DND-41 (cell line): ENCODE measurements around the gene PAMR1.

Experiments
- ATAC-seq: fragments of 200-7000 bp; cut with Tn5 transposase; 3 replicates; pipeline ENCODE4 v1.9.1; 2021; ENCODE audit warnings: low read depth; ENCODE audit not compliant: insufficient read depth
- DNase-seq: peaks from one replicate; pipeline ENCODE4 v3.0.0-alpha.2; 2020
- H2AFZ ChIP-seq: 2 replicates; pipeline ENCODE4 v1.6.0; 2012; ENCODE audit warnings: low read depth, low read length
- H3K27ac ChIP-seq: 2 replicates; pipeline ENCODE4 v1.5.1; 2012; ENCODE audit warnings: low read length, inconsistent platforms
- H3K27me3 ChIP-seq: fragments of 200-600 bp; sonication (generic); 2 replicates; pipeline ENCODE4 v1.6.0; 2012; ENCODE audit warnings: low read length, mild to moderate bottlenecking, inconsistent platforms; ENCODE audit not compliant: insufficient read depth, poor library complexity
- H3K36me3 ChIP-seq: 2 replicates; pipeline ENCODE4 v1.5.1; 2012; ENCODE audit warnings: low read length, inconsistent platforms; ENCODE audit not compliant: insufficient read depth
- H3K4me1 ChIP-seq: 2 replicates; pipeline ENCODE4 v1.5.1; 2012; ENCODE audit warnings: mild to moderate bottlenecking, low read length; ENCODE audit not compliant: insufficient read depth
- H3K4me2 ChIP-seq: 2 replicates; pipeline ENCODE4 v1.6.0; 2012; ENCODE audit warnings: mild to moderate bottlenecking, moderate library complexity, low read length, inconsistent platforms; ENCODE audit not compliant: insufficient read depth
- H3K4me3 ChIP-seq, 2 experiments: fragments of 200-600 bp in 1 of 2; shearing (Covaris generic) in 1 of 2; 2 replicates each; pipeline ENCODE4 v1.5.1; 2012 to 2016; ENCODE audit warnings: inconsistent platforms in 2 of 2, low read length in 2 of 2, mild to moderate bottlenecking in 2 of 2, low read depth in 1 of 2, moderate library complexity in 1 of 2
- H3K79me2 ChIP-seq: 2 replicates; pipeline ENCODE4 v1.6.0; 2012; ENCODE audit warnings: low read length, inconsistent platforms; ENCODE audit not compliant: insufficient read depth
- H3K9ac ChIP-seq: 2 replicates; pipeline ENCODE4 v1.6.0; 2012; ENCODE audit warnings: low read depth, mild to moderate bottlenecking, inconsistent platforms, low read length, moderate library complexity
- H3K9me3 ChIP-seq: 2 replicates; pipeline ENCODE4 v1.5.1; 2012; ENCODE audit warnings: low read length, moderate library complexity, mild to moderate bottlenecking, inconsistent platforms; ENCODE audit not compliant: insufficient read depth, severe bottlenecking
- H4K20me1 ChIP-seq: 2 replicates; pipeline ENCODE4 v1.6.0; 2012; ENCODE audit warnings: low read length; ENCODE audit not compliant: insufficient read depth
- EZH2 ChIP-seq: IDR thresholded peaks from 3 replicates; pipeline ENCODE4 v1.6.1; 2012; ENCODE audit warnings: borderline replicate concordance, low read depth, mild to moderate bottlenecking, moderate library complexity, low read length, inconsistent platforms; ENCODE audit not compliant: severe bottlenecking
- TF ChIP-seq, protein P1 (sequence below): IDR thresholded peaks from 2 replicates; pipeline ENCODE4 v1.5.1; 2012; ENCODE audit warnings: borderline replicate concordance, low read length, moderate library complexity, mild to moderate bottlenecking; ENCODE audit not compliant: poor library complexity, severe bottlenecking; ENCODE audit errors: extremely low read depth

Gene PAMR1

DNA sequence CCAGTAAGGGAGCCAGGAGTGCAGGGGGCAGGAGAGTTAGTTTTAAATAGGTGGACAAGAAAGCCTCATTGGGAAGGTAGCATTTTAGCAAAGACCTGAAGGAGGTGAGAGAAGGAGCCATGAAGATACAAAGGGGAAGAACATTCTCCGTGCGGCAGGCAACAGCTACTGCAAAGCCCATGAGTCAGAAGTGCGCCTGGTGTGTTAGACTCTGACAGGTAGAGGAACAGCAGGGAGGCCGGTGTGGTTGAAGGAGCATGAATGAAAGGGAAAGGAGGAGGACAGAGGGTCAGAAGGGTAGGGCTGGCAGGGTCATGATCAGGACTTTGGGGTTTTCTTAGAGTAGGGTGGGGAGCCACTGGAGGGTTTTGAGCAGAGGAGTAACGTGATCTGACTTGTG lies 34.5 kb upstream of the PAMR1 start:
- Histone ChIP-seq H3K4me3 (no peak overlapping the region), H3K4me2 (no peak overlapping the region), H3K27ac (no peak overlapping the region), H3K79me2 (no peaks in the 10 kb centered on the region), H3K36me3 (no peaks in the 10 kb centered on the region), H3K27me3 (peaks cover 11% of the 10 kb centered on the region), H4K20me1 (no peaks in the 10 kb centered on the region), H3K4me1 (no peaks in the 10 kb centered on the region), H3K9me3 (no peaks in the 10 kb centered on the region), H3K9ac (no peak overlapping the region), H2AFZ (no peak overlapping the region)
- TF ChIP-seq, protein P1, sequence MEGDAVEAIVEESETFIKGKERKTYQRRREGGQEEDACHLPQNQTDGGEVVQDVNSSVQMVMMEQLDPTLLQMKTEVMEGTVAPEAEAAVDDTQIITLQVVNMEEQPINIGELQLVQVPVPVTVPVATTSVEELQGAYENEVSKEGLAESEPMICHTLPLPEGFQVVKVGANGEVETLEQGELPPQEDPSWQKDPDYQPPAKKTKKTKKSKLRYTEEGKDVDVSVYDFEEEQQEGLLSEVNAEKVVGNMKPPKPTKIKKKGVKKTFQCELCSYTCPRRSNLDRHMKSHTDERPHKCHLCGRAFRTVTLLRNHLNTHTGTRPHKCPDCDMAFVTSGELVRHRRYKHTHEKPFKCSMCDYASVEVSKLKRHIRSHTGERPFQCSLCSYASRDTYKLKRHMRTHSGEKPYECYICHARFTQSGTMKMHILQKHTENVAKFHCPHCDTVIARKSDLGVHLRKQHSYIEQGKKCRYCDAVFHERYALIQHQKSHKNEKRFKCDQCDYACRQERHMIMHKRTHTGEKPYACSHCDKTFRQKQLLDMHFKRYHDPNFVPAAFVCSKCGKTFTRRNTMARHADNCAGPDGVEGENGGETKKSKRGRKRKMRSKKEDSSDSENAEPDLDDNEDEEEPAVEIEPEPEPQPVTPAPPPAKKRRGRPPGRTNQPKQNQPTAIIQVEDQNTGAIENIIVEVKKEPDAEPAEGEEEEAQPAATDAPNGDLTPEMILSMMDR = no peak
- TF ChIP-seq EZH2 = no peak
- no peak for ATAC-seq
- no peak for DNase-seq

DNA sequence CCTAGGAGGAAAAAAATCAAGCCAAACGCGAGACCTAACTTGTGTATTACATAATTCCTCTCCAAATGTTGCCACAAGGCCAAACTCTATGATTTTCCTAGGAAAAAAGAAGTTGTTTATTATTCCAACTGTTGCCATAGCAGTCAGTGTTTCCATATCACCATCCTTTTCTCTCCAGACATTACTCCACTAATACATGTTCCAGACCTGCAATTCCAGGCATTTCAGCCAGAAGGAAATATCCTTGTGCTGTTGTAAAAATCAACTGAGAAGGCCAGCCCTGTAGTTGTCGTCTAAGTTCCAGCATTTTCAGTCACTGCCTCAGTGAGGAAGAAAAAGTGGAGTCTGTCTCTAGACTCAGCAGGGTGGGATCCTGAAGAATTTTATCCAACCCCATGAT lies 33.1 kb upstream of the PAMR1 start:
- Histone ChIP-seq H3K27ac (no peak overlapping the region), H3K4me3 (no peak overlapping the region), H4K20me1 (no peaks in the 10 kb centered on the region), H3K36me3 (no peaks in the 10 kb centered on the region), H3K4me1 (no peaks in the 10 kb centered on the region), H3K27me3 (peaks cover 11% of the 10 kb centered on the region), H2AFZ (no peak overlapping the region), H3K79me2 (no peaks in the 10 kb centered on the region), H3K9ac (no peak overlapping the region), H3K9me3 (no peaks in the 10 kb centered on the region), H3K4me2 (no peak overlapping the region)
- DNase-seq (no peak), ATAC-seq (no peak)
- TF ChIP-seq EZH2 = no peak
- TF ChIP-seq, protein P1 = no peak

DNA sequence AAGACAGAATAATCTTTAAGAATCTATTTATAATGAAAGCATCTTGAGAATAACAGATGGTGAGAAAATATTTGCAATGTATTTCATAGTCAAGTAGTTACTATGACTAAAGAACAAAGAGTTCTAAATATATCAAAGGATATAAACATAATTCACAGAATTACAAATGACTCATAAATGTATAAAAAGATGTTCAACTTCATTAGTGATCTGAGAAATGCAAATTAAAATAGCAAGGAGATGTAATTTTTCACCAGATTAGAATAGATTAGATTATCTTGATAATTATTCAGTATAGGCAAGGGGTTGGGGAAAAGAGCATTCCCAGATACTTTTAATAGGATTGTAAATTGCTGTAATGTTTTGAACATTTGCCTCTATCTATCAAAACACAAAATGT lies 30.1 kb upstream of the PAMR1 start:
- Histone ChIP-seq H4K20me1 (no peaks in the 10 kb centered on the region), H3K27me3 (peaks cover 14% of the 10 kb centered on the region), H2AFZ (no peak overlapping the region), H3K9ac (no peak overlapping the region), H3K4me3 (no peak overlapping the region), H3K4me1 (no peaks in the 10 kb centered on the region), H3K27ac (no peak overlapping the region), H3K9me3 (no peaks in the 10 kb centered on the region), H3K79me2 (no peaks in the 10 kb centered on the region), H3K36me3 (no peaks in the 10 kb centered on the region), H3K4me2 (no peak overlapping the region)
- TF ChIP-seq, protein P1 = no peak
- no peak for TF ChIP-seq EZH2
- ATAC-seq (no peak), DNase-seq (no peak)
